Activated CD8-positive, alpha-beta memory T cell treated with anti-CD3 and anti-CD28 coated beads for 24 hours (primary cell): ENCODE data around the gene TLR10.

Experiments used
- DNase-seq: peaks from one replicate; pipeline ENCODE4 v3.0.0-alpha.2; 2020

TLR10 gene

GRCh38 chr4:38723114-38723513, 59.7 kb downstream of the TLR10 start:
- DNase-seq, result no peak
